AG09309 (cell line): Measurements from ENCODE around the gene OR7D2.

Experiments used
- DNase-seq: peaks from one replicate; pipeline ENCODE4 v3.0.0-alpha.2; 2010; ENCODE audit warnings: low read depth
- H3K4me3 ChIP-seq: 2 replicates; pipeline ENCODE4 v1.5.1; 2011; ENCODE audit warnings: mild to moderate bottlenecking, low read depth, low read length, moderate library complexity; ENCODE audit not compliant: control insufficient read depth
- TF ChIP-seq, protein P1 (sequence below): IDR thresholded peaks from 2 replicates; pipeline ENCODE4 v1.5.1; 2011; ENCODE audit warnings: mild to moderate bottlenecking, low read depth, low read length, inconsistent platforms; ENCODE audit not compliant: insufficient read depth, control insufficient read depth; ENCODE audit errors: missing control alignments

OR7D2 gene

DNA sequence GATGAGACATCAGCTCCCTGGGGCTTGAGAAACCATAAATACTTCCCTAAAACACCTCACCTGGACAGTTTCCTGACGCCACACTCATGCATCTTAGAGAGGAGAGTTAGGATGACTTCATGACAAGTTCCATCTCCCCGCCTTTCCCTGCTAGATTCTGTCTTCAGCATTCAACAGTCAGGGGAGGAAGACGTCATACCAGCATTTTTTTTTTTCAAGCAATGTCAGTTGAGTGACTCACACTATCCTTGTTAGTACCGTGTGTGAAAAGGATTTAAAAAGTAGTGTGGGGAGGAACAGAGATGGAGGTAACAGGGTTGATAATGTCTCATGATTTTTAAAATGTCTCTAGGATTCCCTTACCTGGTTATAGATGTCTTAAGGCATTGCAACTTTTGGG, at the start of gene OR7D2:
OR7D2 (plus strand) TSS at position 79 of the 400 bp plus-strand sequence. CDS start 6,803 bp downstream, outside the sequence.
- no peak within 1 kb of the TSS for H3K4me3 ChIP-seq
- TF ChIP-seq, protein P1, sequence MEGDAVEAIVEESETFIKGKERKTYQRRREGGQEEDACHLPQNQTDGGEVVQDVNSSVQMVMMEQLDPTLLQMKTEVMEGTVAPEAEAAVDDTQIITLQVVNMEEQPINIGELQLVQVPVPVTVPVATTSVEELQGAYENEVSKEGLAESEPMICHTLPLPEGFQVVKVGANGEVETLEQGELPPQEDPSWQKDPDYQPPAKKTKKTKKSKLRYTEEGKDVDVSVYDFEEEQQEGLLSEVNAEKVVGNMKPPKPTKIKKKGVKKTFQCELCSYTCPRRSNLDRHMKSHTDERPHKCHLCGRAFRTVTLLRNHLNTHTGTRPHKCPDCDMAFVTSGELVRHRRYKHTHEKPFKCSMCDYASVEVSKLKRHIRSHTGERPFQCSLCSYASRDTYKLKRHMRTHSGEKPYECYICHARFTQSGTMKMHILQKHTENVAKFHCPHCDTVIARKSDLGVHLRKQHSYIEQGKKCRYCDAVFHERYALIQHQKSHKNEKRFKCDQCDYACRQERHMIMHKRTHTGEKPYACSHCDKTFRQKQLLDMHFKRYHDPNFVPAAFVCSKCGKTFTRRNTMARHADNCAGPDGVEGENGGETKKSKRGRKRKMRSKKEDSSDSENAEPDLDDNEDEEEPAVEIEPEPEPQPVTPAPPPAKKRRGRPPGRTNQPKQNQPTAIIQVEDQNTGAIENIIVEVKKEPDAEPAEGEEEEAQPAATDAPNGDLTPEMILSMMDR: no peak
- no peak for DNase-seq

DNA sequence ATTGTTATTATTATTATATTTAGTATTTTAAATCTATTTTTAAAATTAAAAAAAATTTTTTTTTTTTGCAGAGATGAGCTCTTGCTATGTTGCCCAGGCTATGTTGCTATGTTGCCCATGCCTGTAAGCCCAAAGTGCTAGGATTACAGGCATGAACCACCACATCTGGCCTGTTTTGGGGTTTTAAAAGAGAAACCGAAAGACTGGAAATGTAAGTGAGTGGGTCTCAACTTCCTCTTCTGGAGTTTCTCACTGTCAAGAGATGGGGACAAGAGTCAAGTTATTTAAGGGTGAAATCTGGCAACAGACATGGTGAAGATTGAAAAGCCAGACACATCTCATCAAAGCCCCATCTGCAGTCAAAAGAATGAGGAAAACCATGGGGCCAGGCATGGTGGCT, 47.8 kb upstream of the OR7D2 start:
- TF ChIP-seq, protein P1: no peak
- H3K4me3 ChIP-seq: no peak overlapping the region
- no peak for DNase-seq

DNA sequence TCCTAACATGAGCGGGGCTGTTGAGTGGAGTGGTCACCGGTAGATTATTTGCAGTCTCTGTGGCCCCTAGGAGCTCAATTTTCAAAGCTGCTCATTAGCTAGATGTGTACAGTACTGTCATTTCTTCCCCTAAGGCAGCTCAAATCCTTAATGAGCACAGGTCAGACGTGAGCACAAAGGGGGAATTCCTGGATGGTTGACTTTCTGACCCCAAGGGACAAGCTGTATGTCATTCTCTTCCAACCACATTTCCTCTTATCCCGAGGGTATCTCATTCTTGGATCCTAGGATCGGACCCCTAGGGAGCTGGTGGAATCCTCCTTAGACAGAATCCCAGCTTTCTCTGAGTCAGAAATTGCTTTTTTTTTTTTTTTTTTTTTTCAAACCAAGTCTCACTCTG, 46.4 kb upstream of the OR7D2 start:
- TF ChIP-seq, protein P1: no peak
- no peak for DNase-seq
- no peak overlapping the region for H3K4me3 ChIP-seq

DNA sequence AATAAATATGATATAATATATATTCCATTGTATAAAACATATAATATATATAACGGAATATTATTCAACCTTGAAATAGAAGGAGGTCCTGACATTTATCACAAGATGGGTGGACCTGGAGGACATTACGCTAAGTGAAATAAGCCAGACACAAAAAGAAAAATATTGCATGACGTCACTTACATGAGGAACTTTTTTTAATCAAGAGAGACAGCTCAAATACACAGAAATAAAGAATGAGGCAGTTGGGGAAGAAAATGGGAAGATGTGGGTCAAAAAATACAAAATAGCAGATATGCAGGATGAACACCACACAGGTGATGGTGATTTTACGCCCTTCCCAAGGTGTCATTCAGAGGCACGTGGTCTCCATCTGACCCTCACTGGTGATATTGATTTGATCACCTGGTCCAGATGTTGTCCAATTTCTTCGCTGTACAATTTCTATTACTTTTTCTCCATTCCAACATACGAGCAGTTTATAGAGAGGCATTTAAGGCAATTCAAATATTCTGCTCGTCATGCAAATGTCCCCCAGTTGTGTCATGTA, 39.1 kb upstream of the OR7D2 start:
- peak overlapping the region; percentile 72 for H3K4me3 ChIP-seq
- no peak for DNase-seq

DNA sequence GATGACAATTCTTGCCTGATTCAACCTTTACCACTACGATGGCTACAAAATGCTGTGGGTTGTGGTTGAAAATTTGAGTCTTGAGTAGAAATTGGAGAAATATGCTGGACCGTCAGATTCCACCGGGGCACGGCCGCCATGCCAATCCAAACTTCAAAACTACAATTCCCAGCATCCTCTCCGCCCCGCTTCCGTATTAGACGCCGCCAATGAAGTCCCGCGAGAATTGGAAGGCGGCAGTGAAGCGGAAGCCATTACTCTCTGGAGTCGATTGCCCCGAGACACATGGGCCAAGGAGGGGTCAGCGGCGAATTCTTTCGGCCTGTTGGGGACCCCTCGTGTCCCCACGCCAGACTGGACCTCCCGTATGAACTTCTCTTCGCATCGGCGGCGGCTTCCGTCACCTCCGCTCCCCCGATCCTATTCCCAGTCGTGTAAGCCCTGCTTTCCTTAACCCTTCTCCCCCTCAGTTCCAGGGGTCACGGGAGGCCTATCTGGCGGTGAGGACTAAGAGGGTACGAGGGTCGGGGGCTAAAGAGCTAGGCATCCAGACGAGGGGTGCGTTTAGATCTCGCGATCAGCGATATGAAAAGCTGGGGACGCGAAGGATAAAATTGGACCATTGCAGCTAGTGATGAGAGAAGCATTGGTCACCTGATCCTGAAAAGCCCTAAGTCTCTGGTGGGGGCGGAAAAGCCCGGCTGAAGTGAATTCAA, 38.5 kb upstream of the OR7D2 start, which contains the start of gene ZNF317:
ZNF317 (plus strand) TSS at position 239 of the 716 bp plus-strand sequence. CDS start 15,620 bp downstream, outside the sequence.
- peak; percentile 57 for DNase-seq
- H3K4me3 ChIP-seq: peak within 1 kb of the TSS; percentile 72
- TF ChIP-seq, protein P1: no peak

More for the DNA sequence above, 39.1 kb upstream of the OR7D2 start:
- TF ChIP-seq, protein P1: no peak

DNA sequence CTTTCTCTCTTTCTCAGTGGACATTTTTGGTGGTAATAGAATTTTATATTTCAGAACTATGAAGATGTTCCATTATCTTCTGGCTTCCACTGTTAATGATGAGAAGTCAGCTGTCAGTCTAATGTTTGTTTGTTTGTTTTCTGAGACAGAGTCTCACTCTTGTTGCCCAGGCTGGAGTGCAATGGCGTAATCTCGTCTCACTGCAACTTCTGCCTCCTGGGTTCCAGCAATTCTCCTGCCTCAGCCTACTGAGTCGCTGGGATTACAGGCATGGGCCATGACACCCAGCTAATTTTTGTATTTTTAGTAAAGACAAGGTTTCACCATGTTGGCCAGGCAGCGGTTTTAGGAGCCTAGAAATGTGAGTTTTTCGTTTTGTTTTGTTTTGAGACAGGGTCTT, 33.9 kb upstream of the OR7D2 start:
- no peak overlapping the region for H3K4me3 ChIP-seq
- TF ChIP-seq, protein P1: no peak
- no peak for DNase-seq
